Heart right ventricle (tissue), 16 donors: ENCODE results near the gene SRSF2. TPM values are rescaled to one million over a fixed set of nuclear protein-coding genes. Genes with fewer than 3 reads are reported as not detected.
A peak's percentile ranks its signal among the peaks of the same experiment; 100 is the strongest.

ENCODE experiments used
- ATAC-seq, 8 donors: fragments of 200-7000 bp; cut with Tn5 transposase; one replicate each; pipeline ENCODE4 v1.9.1; 2020; ENCODE audit warnings: mild to moderate bottlenecking in 8 of 8, moderate library complexity in 8 of 8, moderate number of reproducible peaks in 1 of 8
- DNase-seq, 2 donors: peaks; one replicate each; pipeline ENCODE4 v3.0.0-alpha.2; 2020
- H3K27ac ChIP-seq, 10 donors: fragments of 200-600 bp; sonication (generic) in 2 of 10; one replicate each; pipeline versions ENCODE4 v1.5.0 to v1.8.0; 2020 to 2022; ENCODE audit warnings: mild to moderate bottlenecking in 3 of 10
- H3K27me3 ChIP-seq, 7 donors: fragments of 200-600 bp; one replicate each; pipeline ENCODE4 v1.8.0; 2021 to 2022; ENCODE audit warnings: mild to moderate bottlenecking in 2 of 7
- H3K36me3 ChIP-seq, 9 donors: fragments of 200-600 bp; sonication (generic) in 1 of 9; one replicate each; pipeline versions ENCODE4 v1.5.0 to v1.8.0; 2020 to 2022; ENCODE audit warnings: mild to moderate bottlenecking in 2 of 9
- H3K4me1 ChIP-seq, 9 donors: fragments of 200-600 bp; sonication (generic) in 1 of 9; one replicate each; pipeline versions ENCODE4 v1.5.0 to v1.8.0; 2020 to 2022; ENCODE audit warnings: mild to moderate bottlenecking in 4 of 9
- H3K4me3 ChIP-seq, 10 donors: fragments of 200-600 bp; sonication (generic) in 2 of 10; one replicate each; pipeline versions ENCODE4 v1.5.0 to v1.8.0; 2020 to 2022; ENCODE audit warnings: mild to moderate bottlenecking in 7 of 10, moderate library complexity in 2 of 10
- H3K9me3 ChIP-seq, 11 donors: fragments of 200-600 bp in 10 of 11; sonication (generic) in 2 of 11; one replicate each; pipeline versions ENCODE4 v1.5.0 to v1.8.0; 2013 to 2022; ENCODE audit warnings: mild to moderate bottlenecking in 2 of 11, control low read depth in 1 of 11, moderate library complexity in 1 of 11
- WGBS, 2 donors: extraction: QIAGEN DNeasy Blood & Tissue Kit; methylation state at CpG; one replicate each; pipeline ENCODE4 v1.1.7; 2013; ENCODE audit warnings: inconsistent platforms in 1 of 2; 5-methylcytosine and 5-hydroxymethylcytosine counted together
- intact Hi-C, 10 donors: fragments of 100-400 bp; cut with DNase I; formaldehyde crosslinking; loops; one replicate each; pipeline versions ENCODE4 v1.11.1 to v1.14.2; 2022
- polyA plus RNA-seq, 2 donors: library from polyadenylated mRNA; stranded (reverse); fragments of 200-250 nt; gene quantifications; one replicate each; pipeline ENCODE4 v1.2.3, GENCODE V29; 2013
- total RNA-seq, 10 donors: library from RNA; stranded (reverse); fragmentation: NEBNext Ultra II Directional in 3 of 10; extraction: Animal tissue kit (Norgen Biotek cat#: 25700) in 3 of 10; gene quantifications; one replicate each; pipeline versions ENCODE4 v1.2.1 to v1.2.4, GENCODE V29; 2021 to 2023
- TF ChIP-seq, protein P1 (sequence below), 9 donors: fragments of 200-600 bp; sonication (generic) in 2 of 9; IDR thresholded peaks; one replicate each; pipeline versions ENCODE4 v1.5.0 to v1.8.0; 2021 to 2022; ENCODE audit warnings: antibody characterized with exemption in 9 of 9, mild to moderate bottlenecking in 5 of 9, moderate library complexity in 1 of 9
- donor health status: Arrhythmogenic right ventricular cardiomyopathy.
- donor health status: ischemic (EF 13 %, LVEDD 7.1; RV severe dilation, severe dysfunction).
- donor health status: healthy with polysubstance abuse.
- donor health status: DM: no; HTN: yes; CAD: no.
- donor health status: DM: no; HTN: no; CAD: no.
- donor health status: ischemic (EF 25% LVEDD 6.9; RV normal size, moderate dysfunction).
- donor health status: ischemic (EF 25% LVEDD 5.7; RV mildly dilated, moderate dysfunction).
- donor health status: healthy.
- donor health status: DM: yes; HTN: yes; CAD: no.
- donor health status: Ischemic cardiomyopathy.
- donor health status: ischemic (EF 35%, LVEDD 5.7; RV mildly dilated, moderate dysfunction).
- donor health status: nonischemic (EF 11% LVEDD 7.7; RV severe dilation, severe dysfunction).
- donor health status: DM: yes; HTN: yes; CAD: no.
- donor health status: PGD.
- donor health status: ischemic (EF 29% LVEDD 5.4; RV normal size, mild dysfunction).
- donor health status: nonischemic (EF 23%, LVEDD 6.1; RV moderate dilation, normal function).

The SRSF2 gene
- total and polyA plus RNA-seq, 12 donors, result 58.8 to 109 (median 79.8) TPM

DNA sequence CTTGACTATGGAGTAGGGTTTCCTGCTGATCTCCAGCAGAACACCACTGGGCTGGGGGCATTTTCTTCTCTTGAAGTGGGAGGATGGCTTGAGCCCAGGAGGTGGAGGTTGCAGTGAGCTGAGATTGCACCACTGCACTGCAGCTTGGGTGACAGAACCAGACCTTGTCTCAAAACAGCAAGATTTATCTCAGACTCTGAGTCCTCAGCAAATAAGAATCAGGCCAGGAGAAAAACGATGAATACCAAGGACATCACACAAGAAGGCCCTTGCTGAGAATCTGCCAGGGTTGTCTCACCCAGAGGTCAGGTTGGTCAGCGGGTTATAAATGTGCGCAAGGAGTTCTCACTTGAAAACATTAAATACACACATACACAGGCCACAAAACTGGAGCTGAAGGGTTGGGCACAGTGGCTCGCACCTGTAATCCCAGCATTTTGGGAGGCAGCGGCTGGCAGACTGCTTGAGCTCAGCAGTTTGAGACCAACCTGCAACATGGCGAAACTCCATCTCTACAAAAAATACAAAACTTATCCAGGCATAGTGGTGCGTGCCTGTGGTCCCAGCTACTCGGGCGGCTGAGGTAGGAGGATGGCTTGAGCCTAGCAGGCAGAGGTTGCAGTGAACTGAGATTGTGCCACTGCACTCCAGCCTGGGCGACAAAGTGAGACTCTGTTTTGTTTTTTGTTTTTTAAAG is 34.0 kb downstream of the SRSF2 start:
- peaks cover 0 to 22% (median 0%) of the 10 kb centered on the region in 9 donors for H3K36me3 ChIP-seq
- ATAC-seq, result no peak
- H3K4me1 ChIP-seq, result peaks cover 33 to 92% (median 71%) of the 10 kb centered on the region in 9 donors
- no peak overlapping the region for H3K4me3 ChIP-seq
- peak overlapping the region in 8 of 10 donors; percentile 38 to 99 (median 96) for H3K27ac ChIP-seq
- TF ChIP-seq, protein P1, sequence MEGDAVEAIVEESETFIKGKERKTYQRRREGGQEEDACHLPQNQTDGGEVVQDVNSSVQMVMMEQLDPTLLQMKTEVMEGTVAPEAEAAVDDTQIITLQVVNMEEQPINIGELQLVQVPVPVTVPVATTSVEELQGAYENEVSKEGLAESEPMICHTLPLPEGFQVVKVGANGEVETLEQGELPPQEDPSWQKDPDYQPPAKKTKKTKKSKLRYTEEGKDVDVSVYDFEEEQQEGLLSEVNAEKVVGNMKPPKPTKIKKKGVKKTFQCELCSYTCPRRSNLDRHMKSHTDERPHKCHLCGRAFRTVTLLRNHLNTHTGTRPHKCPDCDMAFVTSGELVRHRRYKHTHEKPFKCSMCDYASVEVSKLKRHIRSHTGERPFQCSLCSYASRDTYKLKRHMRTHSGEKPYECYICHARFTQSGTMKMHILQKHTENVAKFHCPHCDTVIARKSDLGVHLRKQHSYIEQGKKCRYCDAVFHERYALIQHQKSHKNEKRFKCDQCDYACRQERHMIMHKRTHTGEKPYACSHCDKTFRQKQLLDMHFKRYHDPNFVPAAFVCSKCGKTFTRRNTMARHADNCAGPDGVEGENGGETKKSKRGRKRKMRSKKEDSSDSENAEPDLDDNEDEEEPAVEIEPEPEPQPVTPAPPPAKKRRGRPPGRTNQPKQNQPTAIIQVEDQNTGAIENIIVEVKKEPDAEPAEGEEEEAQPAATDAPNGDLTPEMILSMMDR (IDR thresholded peaks at IDR 0.05), result no peak
- WGBS, 2 donors, result 84 to 90% methylated on average over 10 of the region's 10 CpGs
- H3K27me3 ChIP-seq, result no peaks in the 10 kb centered on the region
- H3K9me3 ChIP-seq, result no peaks in the 10 kb centered on the region
- intact Hi-C loops, result no loop called here
- DNase-seq, result no peak

DNA sequence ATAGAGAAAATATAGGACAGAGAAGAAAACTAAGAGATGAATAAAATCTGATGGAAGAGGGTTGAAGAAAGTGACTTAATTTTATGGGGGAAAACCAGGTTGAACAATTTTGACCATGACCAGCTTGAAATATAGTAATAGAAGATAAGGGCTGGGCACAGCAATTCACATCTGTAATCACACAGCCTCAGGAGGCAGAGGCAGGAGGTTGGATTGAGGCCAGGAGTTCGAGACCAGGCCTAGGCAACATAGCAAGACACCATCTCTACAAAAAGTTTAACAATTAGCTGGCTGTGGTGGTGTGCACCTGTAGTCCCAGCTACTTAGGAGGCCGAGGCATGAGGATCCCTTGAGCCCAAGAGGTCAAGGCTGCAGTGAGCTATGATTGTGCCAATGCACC is 35.1 kb downstream of the SRSF2 start:
- Histone ChIP-seq H3K9me3 (no peaks in the 10 kb centered on the region), H3K27me3 (no peaks in the 10 kb centered on the region), H3K27ac (peak overlapping the region; percentile 1 to 99 (median 96)), H3K4me3 (peak overlapping the region in 1 of 10 donors; percentile 45), H3K4me1 (peaks cover 43 to 92% (median 71%) of the 10 kb centered on the region in 9 donors), H3K36me3 (peaks cover 0 to 18% (median 0%) of the 10 kb centered on the region in 9 donors)
- no peak for ATAC-seq
- no peak for DNase-seq
- TF ChIP-seq, protein P1 (IDR thresholded peaks at IDR 0.05), result no peak
- WGBS, 2 donors, result 62 to 74% methylated on average over 2 of the region's 2 CpGs
- intact Hi-C loops, result no loop called here

DNA sequence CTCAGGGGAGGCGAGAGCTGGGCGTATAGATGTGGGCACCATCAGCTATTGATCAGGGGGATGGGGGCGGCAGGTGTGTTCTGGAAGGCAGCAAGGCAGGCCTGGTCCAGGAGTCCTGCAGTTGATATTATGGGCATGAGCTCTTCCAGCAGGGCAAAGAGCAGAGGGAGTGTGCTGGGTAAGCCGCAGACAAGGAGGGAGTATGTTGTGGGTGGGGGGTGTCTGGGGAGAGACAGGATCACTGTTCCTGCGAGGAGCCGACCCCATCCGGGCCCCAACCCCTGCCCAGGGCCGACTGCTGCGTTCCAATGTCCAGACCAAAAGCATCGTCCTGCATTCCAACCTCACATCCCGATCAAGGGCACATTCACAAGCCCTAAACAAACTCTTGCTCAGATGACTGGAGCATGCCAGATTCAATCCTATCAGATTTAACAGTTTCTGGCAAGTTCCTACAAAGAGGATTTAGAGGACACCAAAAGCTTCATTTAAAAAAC is 35.6 kb downstream of the SRSF2 start:
- H3K4me1 ChIP-seq, result peaks cover 45 to 92% (median 76%) of the 10 kb centered on the region in 9 donors
- TF ChIP-seq, protein P1 (IDR thresholded peaks at IDR 0.05), result no peak
- H3K9me3 ChIP-seq, result no peaks in the 10 kb centered on the region
- intact Hi-C loops, result no loop called here
- ATAC-seq, result peak in 4 of 8 donors; percentile 1 to 6 (median 2)
- peak overlapping the region; percentile 88 to 99 (median 96) for H3K27ac ChIP-seq
- H3K27me3 ChIP-seq, result no peaks in the 10 kb centered on the region
- peaks cover 0 to 13% (median 0%) of the 10 kb centered on the region in 9 donors for H3K36me3 ChIP-seq
- WGBS, 2 donors, result 35 to 47% methylated on average over 11 of the region's 11 CpGs
- no peak for DNase-seq
- H3K4me3 ChIP-seq, result peak overlapping the region in 7 of 10 donors; percentile 21 to 54 (median 45)

DNA sequence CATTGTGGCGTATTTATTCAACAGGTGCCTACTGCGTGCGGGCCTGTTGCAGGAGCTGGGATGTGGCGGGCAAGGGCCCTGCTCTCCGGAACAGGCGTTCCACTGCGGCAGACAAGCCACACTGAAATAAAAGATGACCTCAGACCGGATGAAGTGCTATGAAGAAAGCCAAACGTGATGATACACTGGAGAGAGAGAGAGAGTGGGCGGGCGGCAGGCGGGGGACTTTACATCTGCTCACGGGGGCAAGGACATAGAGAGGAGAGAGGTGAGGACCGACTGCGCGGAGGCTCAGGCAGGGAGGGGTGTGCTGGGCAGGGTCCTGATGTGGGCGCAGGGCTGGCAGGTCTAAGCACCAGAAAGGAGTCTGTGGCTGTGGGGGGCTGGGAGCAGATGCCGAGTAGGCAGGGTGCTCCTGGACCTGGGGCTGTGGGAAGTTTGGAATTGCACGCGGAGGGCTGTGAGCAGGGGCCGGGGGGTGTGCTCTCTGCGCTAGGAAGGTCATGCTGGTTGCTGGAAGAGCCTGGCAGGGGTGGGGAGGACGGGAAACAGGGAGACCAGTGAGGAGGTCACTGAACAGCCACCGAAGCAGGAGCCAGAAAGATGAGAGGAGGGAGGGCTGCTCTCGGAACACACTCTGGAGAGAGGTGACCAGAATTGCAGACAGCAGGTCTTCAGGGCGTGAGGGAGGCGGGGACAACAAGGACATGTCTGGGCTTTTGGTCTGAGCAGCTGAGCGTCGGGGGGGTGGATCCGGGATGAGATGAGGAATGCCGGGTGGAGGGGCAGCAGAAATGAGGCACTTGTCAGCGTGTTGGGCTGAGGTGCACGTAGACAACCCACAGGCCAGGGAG is 36.3 kb downstream of the SRSF2 start:
- ATAC-seq (peak; percentile 77 to 87 (median 84)), DNase-seq (peak; percentile 60 to 89)
- Histone ChIP-seq H3K9me3 (no peaks in the 10 kb centered on the region), H3K4me3 (peak overlapping the region in 9 of 10 donors; percentile 21 to 54 (median 39)), H3K27me3 (no peaks in the 10 kb centered on the region), H3K36me3 (peaks cover 0 to 17% (median 0%) of the 10 kb centered on the region in 9 donors), H3K27ac (peak overlapping the region; percentile 88 to 99 (median 96)), H3K4me1 (peaks cover 48 to 96% (median 82%) of the 10 kb centered on the region in 9 donors)
- TF ChIP-seq, protein P1 (IDR thresholded peaks at IDR 0.05), result no peak
- 9 to 15% methylated on average over 33 of the region's 33 CpGs for WGBS, 2 donors
- intact Hi-C loops, result no loop called here
